Measurements from ENCODE around the gene LSM2. TPM values are rescaled to one million over a fixed set of nuclear protein-coding genes. Genes with fewer than 3 reads are reported as not detected.
A peak's percentile ranks its signal among the peaks of the same experiment; 100 is the strongest.

The LSM2 gene
- total and polyA plus RNA-seq, 9 of the 15 experiments (the other 6 are each of a cell fraction or from before 2014, with no cell fraction given), result 154 to 407 (median 223) TPM

GRCh38 chr6:31821301-31822035 is 14.7 kb upstream of the LSM2 start (continued):
- TF ChIP-seq CXXC5 (CRISPR knock-in tag; IDR thresholded peaks at IDR 0.05), result peak; percentile 71
- peak in 1 of 2 experiments; percentile 40; a peak in 2 of 4 replicates for TF ChIP-seq SIN3A (IDR thresholded peaks at IDR 0.05; ENCODE audit: borderline replicate concordance in 2 of 2, control insufficient read depth in 1 of 2, low read depth in 2 of 2, low read length in 2 of 2)
- no peak for TF ChIP-seq ZNF609 (CRISPR knock-in tag; IDR thresholded peaks at IDR 0.05; ENCODE audit: borderline replicate concordance)
- TF ChIP-seq SAFB2 (IDR thresholded peaks at IDR 0.05; ENCODE audit: borderline replicate concordance, low read depth, low read length, severe bottlenecking), result no peak
- TF ChIP-seq HMGXB4 (CRISPR knock-in tag; IDR thresholded peaks at IDR 0.05), result peak; percentile 43; the same call in 1 of the 2 replicates
- TF ChIP-seq MAZ (CRISPR knock-in tag; conservative IDR thresholded peaks at IDR 0.05 in 1 of 2, IDR thresholded peaks at IDR 0.05 in 1 of 2), result peak; percentile 56 to 61; a peak in 3 of 4 replicates
- TF ChIP-seq HDAC1 (IDR thresholded peaks at IDR 0.05), result peak in 1 of 2 experiments; percentile 66; a peak in 2 of 4 replicates
- TF ChIP-seq ZMIZ1 (IDR thresholded peaks at IDR 0.05; ENCODE audit: low read depth in 2 of 2, low read length in 2 of 2), result peak in 1 of 2 experiments; percentile 8; a peak in 1 of 4 replicates
- TF ChIP-seq TFAP4 (CRISPR knock-in tag; IDR thresholded peaks at IDR 0.05; ENCODE audit: borderline replicate concordance), result peak; percentile 59; the same call in 1 of the 2 replicates
- no peak for TF ChIP-seq NR4A1 (CRISPR knock-in tag; IDR thresholded peaks at IDR 0.05)
- peak; percentile 65; the same call in 1 of the 2 replicates for TF ChIP-seq NR4A1 (tag; IDR thresholded peaks at IDR 0.05)
- peak; percentile 96 for TF ChIP-seq SMARCA5 (IDR thresholded peaks at IDR 0.05)
- peak; percentile 95 for TF ChIP-seq BCOR (IDR thresholded peaks at IDR 0.05)
- TF ChIP-seq ZNF274 (IDR thresholded peaks at IDR 0.05; ENCODE audit: borderline replicate concordance, low read depth, low read length), result no peak
- TF ChIP-seq KLF1 (tag; IDR thresholded peaks at IDR 0.05), result peak; percentile 86
